Mesothelial cell of epicardium (in vitro differentiated cells): Measurements from ENCODE around the gene HSFX1. TPM values are rescaled to one million over a fixed set of nuclear protein-coding genes. Genes with fewer than 3 reads are reported as not detected.
"Not testable (repeated sequence)": the region's sequence is repeated elsewhere in the genome, so short reads cannot be mapped to it uniquely, and the experiment has no call there.

ENCODE experiments used
- DNase-seq, 2 experiments: peaks; one replicate each; pipeline ENCODE4 v3.0.0; 2021; ENCODE audit warnings: low spot score in 2 of 2; ENCODE audit not compliant: unreplicated experiment in 2 of 2
- H3K27ac Mint-ChIP-seq: 2 replicates; pipeline ENCODE4 v1.8.0; 2021; ENCODE audit warnings: mixed read lengths
- H3K27me3 Mint-ChIP-seq: 2 replicates; pipeline ENCODE4 v1.8.0; 2021; ENCODE audit warnings: low read depth, mixed read lengths
- H3K36me3 Mint-ChIP-seq: 2 replicates; pipeline ENCODE4 v1.8.0; 2021; ENCODE audit warnings: mixed read lengths
- H3K4me1 Mint-ChIP-seq: 2 replicates; pipeline ENCODE4 v1.8.0; 2021; ENCODE audit warnings: mixed read lengths
- H3K4me3 Mint-ChIP-seq: 2 replicates; pipeline ENCODE4 v1.8.0; 2021; ENCODE audit warnings: mild to moderate bottlenecking, moderate library complexity, mixed read lengths
- H3K9me3 Mint-ChIP-seq: 2 replicates; pipeline ENCODE4 v1.8.0; 2021; ENCODE audit warnings: mixed read lengths
- CTCF ChIP-seq: fragments of 200-600 bp; sonication (generic); IDR thresholded peaks from one replicate; pipeline ENCODE4 v1.5.0; 2021; ENCODE audit warnings: antibody characterized with exemption; ENCODE audit not compliant: unreplicated experiment
- total RNA-seq: library from RNA; stranded (reverse); gene quantifications from 3 replicates; pipeline ENCODE4 v1.2.1, GENCODE V29; 2021

The HSFX1 gene
- total RNA-seq, 1 donor from 2014 or later = 2.0 TPM

- peaks cover 2% of the 10 kb centered on the region for H3K27me3 Mint-ChIP-seq
- H3K36me3 Mint-ChIP-seq = no peaks in the 10 kb centered on the region
- no peak overlapping the region for H3K4me3 Mint-ChIP-seq
- DNase-seq = no peak
- H3K4me1 Mint-ChIP-seq = no peaks in the 10 kb centered on the region
- H3K27ac Mint-ChIP-seq = no peak overlapping the region
- peaks cover 20% of the 10 kb centered on the region for H3K9me3 Mint-ChIP-seq
- TF ChIP-seq CTCF = no peak
Observed at GRCh38 chrX:149760965-149761364, 12.9 kb upstream of the HSFX1 start.

- not testable (repeated sequence) for H3K4me3 Mint-ChIP-seq, DNase-seq, H3K4me1 Mint-ChIP-seq, H3K27ac Mint-ChIP-seq, H3K36me3 Mint-ChIP-seq, H3K27me3 Mint-ChIP-seq
- peaks cover 20% of the 10 kb centered on the region for H3K9me3 Mint-ChIP-seq
Observed at GRCh38 chrX:149761858-149762674, 11.8 kb upstream of the HSFX1 start.

DNA sequence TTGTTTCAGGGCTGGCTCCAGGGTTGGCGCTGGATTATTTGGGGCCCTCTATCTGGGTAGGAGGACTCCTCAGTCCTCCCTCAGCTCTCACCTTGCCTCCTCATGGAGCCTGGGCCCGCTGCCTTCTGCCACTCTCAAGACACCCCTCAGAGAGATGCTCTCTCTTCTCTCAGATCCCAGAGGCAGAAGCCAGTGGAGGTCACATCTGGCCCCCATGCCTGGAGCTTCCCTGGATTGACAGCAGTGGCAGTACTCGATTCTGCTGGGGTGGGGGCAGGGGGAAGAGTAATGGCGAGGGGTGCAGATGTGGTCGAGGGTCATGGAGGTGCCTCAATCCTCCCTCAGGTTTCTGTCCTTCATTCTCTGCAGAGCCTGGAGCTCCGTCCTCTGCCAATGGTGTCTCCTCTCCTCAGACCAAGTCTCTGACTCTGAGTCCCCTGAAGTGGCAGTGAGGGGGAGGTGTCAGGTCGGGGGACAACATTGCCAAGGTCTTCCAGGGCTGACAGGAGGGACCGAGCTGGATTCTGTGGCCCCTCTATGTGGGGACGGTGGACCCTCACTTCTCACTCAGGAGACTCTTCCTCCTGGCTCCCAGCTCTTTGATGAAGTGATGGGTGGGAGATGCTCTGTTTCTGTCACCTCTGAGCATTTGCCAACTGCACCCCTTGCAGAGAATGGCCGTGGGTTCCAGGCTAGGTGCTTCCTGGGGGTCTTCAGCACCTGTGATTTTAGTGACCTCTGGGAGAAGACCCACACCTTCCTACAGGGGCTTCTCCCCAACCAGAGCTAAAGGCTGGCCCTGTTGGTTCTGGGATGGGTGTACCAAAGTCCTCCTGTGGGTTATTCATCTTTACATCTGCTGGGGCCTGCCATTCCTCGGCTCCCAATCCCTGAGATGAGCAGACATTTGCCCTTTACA is 10.9 kb upstream of the HSFX1 start:
- no peak for TF ChIP-seq CTCF
- H3K4me1 Mint-ChIP-seq = no peaks in the 10 kb centered on the region
- no peak for DNase-seq
- H3K27me3 Mint-ChIP-seq = no peaks in the 10 kb centered on the region
- H3K27ac Mint-ChIP-seq = no peak overlapping the region
- H3K4me3 Mint-ChIP-seq = no peak overlapping the region
- H3K36me3 Mint-ChIP-seq = no peaks in the 10 kb centered on the region
- peaks cover 20% of the 10 kb centered on the region for H3K9me3 Mint-ChIP-seq

- H3K27ac Mint-ChIP-seq, H3K9me3 Mint-ChIP-seq, H3K36me3 Mint-ChIP-seq, H3K4me1 Mint-ChIP-seq, DNase-seq, H3K27me3 Mint-ChIP-seq, H3K4me3 Mint-ChIP-seq: not testable (repeated sequence)
Observed at GRCh38 chrX:149770344-149770743, 3.5 kb upstream of the HSFX1 start.

GRCh38 chrX:149773026-149773425 is 842 bp upstream of the HSFX1 start:
- H3K9me3 Mint-ChIP-seq, H3K4me1 Mint-ChIP-seq, H3K27me3 Mint-ChIP-seq, H3K27ac Mint-ChIP-seq, DNase-seq, H3K36me3 Mint-ChIP-seq, H3K4me3 Mint-ChIP-seq: not testable (repeated sequence)

DNA sequence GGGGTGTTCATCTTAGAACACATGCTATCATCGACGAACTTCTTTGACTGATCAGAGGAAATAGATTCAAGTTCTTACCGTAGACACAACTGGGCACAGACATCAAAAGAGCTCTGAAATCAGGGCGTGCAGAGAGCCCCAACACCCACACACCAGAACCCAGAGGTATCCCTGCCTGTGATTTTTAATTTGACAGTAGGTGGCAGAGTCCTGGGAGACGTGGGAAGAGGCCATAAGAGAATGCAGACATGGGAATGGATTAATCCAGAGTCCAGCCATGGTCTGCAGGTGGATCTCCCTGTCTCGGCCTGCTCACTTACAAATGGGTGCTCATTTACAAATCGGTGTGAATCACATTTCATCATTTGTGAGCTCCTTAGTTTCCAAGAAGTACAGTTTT is 4.1 kb downstream of the HSFX1 start:
- not testable (repeated sequence) for H3K4me3 Mint-ChIP-seq, H3K27ac Mint-ChIP-seq, H3K36me3 Mint-ChIP-seq, H3K27me3 Mint-ChIP-seq, DNase-seq, H3K4me1 Mint-ChIP-seq, H3K9me3 Mint-ChIP-seq

DNA sequence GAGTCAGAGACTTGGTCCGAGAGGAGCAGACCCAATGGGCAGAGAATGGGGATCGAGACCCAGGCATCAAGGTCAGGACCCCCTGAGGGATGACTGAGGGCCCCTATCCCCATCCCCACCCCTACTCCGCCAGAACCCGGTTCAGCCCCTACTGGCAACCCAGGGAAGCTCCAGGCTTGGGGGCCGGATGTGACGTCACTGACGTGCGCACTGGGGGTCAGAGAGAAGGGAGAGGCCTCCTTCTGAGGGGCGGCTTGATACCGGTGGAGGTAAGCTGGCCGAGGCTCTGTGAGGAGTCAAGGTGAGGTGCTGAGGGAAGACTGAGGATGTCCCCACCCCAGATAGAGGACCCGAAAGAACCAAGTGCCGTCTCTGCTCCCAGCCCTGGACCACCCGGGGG is 7.9 kb downstream of the HSFX1 start, which contains the start of gene MAGEA9:
Gene MAGEA9, plus strand, starts transcription at position 204 of the 400 bp plus-strand sequence. CDS start 4,281 bp downstream, outside the sequence.
- H3K9me3 Mint-ChIP-seq, H3K4me1 Mint-ChIP-seq, H3K4me3 Mint-ChIP-seq, H3K27ac Mint-ChIP-seq, H3K27me3 Mint-ChIP-seq, DNase-seq, H3K36me3 Mint-ChIP-seq: not testable (repeated sequence)

- H3K4me1 Mint-ChIP-seq, H3K36me3 Mint-ChIP-seq, H3K27ac Mint-ChIP-seq, H3K4me3 Mint-ChIP-seq, DNase-seq, H3K27me3 Mint-ChIP-seq: not testable (repeated sequence)
- peaks cover 25% of the 10 kb centered on the region for H3K9me3 Mint-ChIP-seq
Observed at GRCh38 chrX:149795531-149795930, 21.7 kb downstream of the HSFX1 start.
